Left ventricle myocardium inferior (tissue), 1 donor: Measurements from ENCODE around the gene STXBP6. TPM values are rescaled to one million over a fixed set of nuclear protein-coding genes. Genes with fewer than 3 reads are reported as not detected.

Experiments
- DNase-seq: peaks from one replicate; pipeline ENCODE4 v3.0.0-alpha.2; 2020
- H3K27ac ChIP-seq: fragments of 200-600 bp; replicated peaks from 2 replicates; pipeline ENCODE4 v1.8.0; 2021
- H3K27me3 ChIP-seq: fragments of 200-600 bp; 2 replicates; pipeline ENCODE4 v1.8.0; 2021; ENCODE audit warnings: low read depth
- H3K36me3 ChIP-seq: fragments of 200-600 bp; 2 replicates; pipeline ENCODE4 v1.8.0; 2021
- H3K4me1 ChIP-seq: fragments of 200-600 bp; 2 replicates; pipeline ENCODE4 v1.8.0; 2021
- H3K4me3 ChIP-seq: fragments of 200-600 bp; 2 replicates; pipeline ENCODE4 v1.8.0; 2021; ENCODE audit warnings: mild to moderate bottlenecking, moderate library complexity
- H3K9me3 ChIP-seq: fragments of 200-600 bp; replicated peaks from 2 replicates; pipeline ENCODE4 v1.8.0; 2021
- intact Hi-C: fragments of 100-400 bp; cut with micrococcal nuclease; formaldehyde crosslinking; loops from one replicate; pipeline ENCODE4 v1.11.0; 2022
- total RNA-seq: library from RNA; stranded (reverse); fragmentation: NEBNext Ultra II Directional; extraction: Animal tissue kit (Norgen Biotek cat#: 25700); gene quantifications from one replicate; pipeline ENCODE4 v1.2.1, GENCODE V29; 2021
- TF ChIP-seq, protein P1 (sequence below): fragments of 200-600 bp; IDR thresholded peaks from 2 replicates; pipeline ENCODE4 v1.8.0; 2021; ENCODE audit warnings: antibody characterized with exemption, mild to moderate bottlenecking, borderline replicate concordance
- donor health status: DM: no; HTN: yes; CAD: no; lungs with severe emphysema.

The STXBP6 gene
- total RNA-seq, 1 donor from 2014 or later = 21.7 TPM

DNA sequence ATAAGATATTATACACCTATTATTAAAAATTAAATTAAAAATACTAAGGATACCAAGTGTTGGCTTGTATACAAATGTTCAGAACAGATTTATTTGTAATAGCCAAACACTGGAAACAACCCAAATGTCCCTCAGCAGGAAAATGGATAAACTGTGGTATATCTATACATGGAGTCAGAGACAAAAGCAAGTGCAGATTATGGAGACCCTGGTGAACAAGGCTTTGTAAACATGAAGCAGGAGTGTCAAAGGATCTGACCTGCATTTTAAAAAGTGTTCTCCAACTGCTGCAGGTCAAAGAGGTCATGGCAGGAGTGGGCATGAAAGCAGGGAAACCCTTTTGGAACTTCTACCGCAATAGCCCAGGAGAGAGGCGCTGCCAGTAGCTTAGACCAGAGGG, 181.6 kb downstream of the STXBP6 start:
- Histone ChIP-seq H3K27ac (no peak overlapping the region), H3K36me3 (no peaks in the 10 kb centered on the region), H3K4me3 (no peak overlapping the region), H3K27me3 (no peaks in the 10 kb centered on the region), H3K9me3 (no peaks in the 10 kb centered on the region), H3K4me1 (peaks cover 56% of the 10 kb centered on the region)
- TF ChIP-seq, protein P1, sequence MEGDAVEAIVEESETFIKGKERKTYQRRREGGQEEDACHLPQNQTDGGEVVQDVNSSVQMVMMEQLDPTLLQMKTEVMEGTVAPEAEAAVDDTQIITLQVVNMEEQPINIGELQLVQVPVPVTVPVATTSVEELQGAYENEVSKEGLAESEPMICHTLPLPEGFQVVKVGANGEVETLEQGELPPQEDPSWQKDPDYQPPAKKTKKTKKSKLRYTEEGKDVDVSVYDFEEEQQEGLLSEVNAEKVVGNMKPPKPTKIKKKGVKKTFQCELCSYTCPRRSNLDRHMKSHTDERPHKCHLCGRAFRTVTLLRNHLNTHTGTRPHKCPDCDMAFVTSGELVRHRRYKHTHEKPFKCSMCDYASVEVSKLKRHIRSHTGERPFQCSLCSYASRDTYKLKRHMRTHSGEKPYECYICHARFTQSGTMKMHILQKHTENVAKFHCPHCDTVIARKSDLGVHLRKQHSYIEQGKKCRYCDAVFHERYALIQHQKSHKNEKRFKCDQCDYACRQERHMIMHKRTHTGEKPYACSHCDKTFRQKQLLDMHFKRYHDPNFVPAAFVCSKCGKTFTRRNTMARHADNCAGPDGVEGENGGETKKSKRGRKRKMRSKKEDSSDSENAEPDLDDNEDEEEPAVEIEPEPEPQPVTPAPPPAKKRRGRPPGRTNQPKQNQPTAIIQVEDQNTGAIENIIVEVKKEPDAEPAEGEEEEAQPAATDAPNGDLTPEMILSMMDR = no peak
- DNase-seq = no peak
- intact Hi-C loops = no loop called here

DNA sequence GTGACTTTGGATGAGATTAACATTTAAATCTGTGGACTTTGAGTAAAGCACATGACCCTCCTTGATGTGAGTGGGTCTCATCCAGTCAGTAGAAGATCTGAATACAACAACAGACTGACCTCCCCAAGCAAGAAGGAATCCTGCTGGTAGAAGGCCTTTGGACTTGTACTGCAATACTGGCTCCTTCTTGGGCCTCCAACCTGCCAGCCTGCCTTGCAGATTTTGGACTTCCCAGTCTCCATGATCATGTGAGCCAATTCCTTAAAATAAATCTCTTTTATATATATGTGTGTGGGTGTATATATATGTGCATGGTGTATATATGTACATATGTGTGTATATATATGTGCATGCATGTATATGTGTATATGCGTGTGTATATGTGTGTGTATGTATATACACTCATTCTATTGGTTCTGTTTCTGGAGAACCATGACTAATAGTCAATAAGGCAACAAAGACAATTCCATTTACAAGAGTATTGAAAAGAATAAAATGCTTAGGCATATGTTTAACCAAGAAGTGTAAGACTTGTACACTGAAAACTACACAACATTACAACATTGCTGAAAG, 183.8 kb downstream of the STXBP6 start:
- intact Hi-C loops = no loop called here
- H3K27me3 ChIP-seq = no peaks in the 10 kb centered on the region
- H3K4me3 ChIP-seq = no peak overlapping the region
- peaks cover 43% of the 10 kb centered on the region for H3K4me1 ChIP-seq
- no peak for DNase-seq
- no peak overlapping the region for H3K27ac ChIP-seq
- TF ChIP-seq, protein P1 = no peak
- no peaks in the 10 kb centered on the region for H3K36me3 ChIP-seq
- H3K9me3 ChIP-seq = no peaks in the 10 kb centered on the region

DNA sequence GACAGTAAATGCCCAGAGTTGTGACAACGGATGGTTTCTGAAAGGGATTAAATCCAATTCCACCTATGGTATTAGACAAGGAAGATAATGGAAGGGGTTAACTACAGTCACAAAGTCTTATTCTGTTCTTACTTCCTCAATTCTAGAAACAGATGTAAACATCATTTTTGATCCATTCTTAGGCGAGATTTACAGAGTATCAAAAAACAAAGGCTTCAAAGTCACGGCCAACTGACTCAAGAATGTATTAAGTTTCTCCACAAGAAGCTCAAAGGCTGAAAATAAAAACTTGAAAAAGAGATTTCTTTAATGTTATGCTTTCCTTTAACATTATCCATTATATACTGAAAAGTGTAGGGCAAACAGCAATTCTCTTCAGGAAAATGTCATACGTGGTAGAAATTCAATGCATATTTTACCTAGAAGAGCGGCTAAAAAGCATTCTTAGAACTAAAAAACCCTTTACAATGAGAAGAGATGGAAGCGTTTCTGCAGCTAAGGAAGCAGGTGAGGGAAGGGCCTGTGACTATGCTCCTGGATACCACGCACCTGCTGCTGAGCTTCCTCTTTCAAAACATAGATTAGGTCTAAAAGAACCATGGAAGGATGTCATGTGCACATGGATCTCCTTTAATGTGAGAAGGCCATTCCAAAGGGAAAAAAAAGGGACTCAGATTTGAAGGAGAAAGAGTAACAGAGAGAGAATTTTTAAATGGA, 185.8 kb downstream of the STXBP6 start:
- Histone ChIP-seq H3K27me3 (no peaks in the 10 kb centered on the region), H3K36me3 (no peaks in the 10 kb centered on the region), H3K4me1 (peaks cover 56% of the 10 kb centered on the region), H3K27ac (no peak overlapping the region), H3K9me3 (no peaks in the 10 kb centered on the region), H3K4me3 (no peak overlapping the region)
- no peak for DNase-seq
- intact Hi-C loops = no loop called here
- TF ChIP-seq, protein P1 = no peak

DNA sequence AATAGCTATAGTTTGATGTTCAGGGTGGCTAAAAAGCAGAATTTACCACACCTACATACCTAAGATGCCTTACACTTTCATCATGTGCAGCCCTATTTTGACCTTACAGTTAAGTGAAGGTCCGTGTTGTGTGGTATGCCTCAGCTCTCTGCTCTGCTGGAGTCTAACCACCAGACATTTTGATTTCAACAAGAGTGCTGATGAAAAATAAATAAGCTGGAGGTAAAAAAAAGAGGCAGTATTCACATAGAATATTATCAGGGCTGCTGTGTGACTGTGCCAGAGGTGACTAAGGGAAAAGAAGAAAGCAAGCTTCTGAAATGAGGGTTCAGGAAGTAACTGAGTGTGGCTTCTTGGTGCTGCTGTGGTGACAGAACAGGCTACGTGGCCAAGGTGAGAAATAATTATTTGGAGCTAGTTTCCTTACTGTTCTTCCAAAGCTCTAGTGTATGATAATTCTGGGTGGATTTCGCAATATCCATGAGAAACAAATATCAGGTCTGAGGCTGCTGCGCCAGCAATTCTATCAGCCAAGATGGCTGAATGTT, 188.8 kb downstream of the STXBP6 start:
- Histone ChIP-seq H3K27ac (peak overlapping the region; percentile 26), H3K4me1 (peaks cover 61% of the 10 kb centered on the region), H3K4me3 (no peak overlapping the region), H3K9me3 (no peaks in the 10 kb centered on the region), H3K27me3 (no peaks in the 10 kb centered on the region), H3K36me3 (peaks cover 5% of the 10 kb centered on the region)
- TF ChIP-seq, protein P1 = no peak
- intact Hi-C loops = no loop called here
- DNase-seq = no peak

DNA sequence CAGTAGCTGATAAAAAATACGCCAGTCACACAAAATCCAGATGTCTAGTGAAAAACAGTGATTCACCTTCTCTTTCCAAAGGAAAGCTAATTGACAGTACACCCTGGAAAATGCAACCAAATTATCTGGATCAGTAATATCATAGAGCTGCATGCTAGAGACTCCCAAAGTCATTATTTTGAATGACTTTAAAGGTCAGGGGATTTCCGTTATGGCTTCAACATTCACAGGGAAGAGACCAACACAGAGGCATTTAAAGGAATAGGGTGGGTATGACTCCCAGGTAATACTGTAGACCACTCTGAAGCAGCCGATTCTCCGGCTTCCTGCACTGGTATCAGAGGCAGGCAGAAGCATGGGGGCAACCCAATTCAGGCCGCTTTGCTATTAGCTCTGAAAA, 190.4 kb downstream of the STXBP6 start:
- TF ChIP-seq, protein P1 = no peak
- Histone ChIP-seq H3K4me3 (no peak overlapping the region), H3K36me3 (peaks cover 19% of the 10 kb centered on the region), H3K27me3 (no peaks in the 10 kb centered on the region), H3K9me3 (no peaks in the 10 kb centered on the region), H3K4me1 (peaks cover 59% of the 10 kb centered on the region), H3K27ac (peak overlapping the region; percentile 71)
- intact Hi-C loops = no loop called here
- DNase-seq = no peak
